GM12878 (cell line): ENCODE results near the gene DENND1A. TPM values are rescaled to one million over a fixed set of nuclear protein-coding genes. Genes with fewer than 3 reads are reported as not detected.
A peak's percentile ranks its signal among the peaks of the same experiment; 100 is the strongest.

Experiments used
- ATAC-seq: fragments of 200-7000 bp; cut with Tn5 transposase; 3 replicates; pipeline ENCODE4 v1.9.1; 2020; ENCODE audit warnings: mild to moderate bottlenecking, moderate library complexity
- BruUV-seq: library from RNA; stranded (reverse); fragments of 400-500 nt; replicated peaks from 2 replicates; lab custom pipeline; 2021; lab: Mats Ljungman, UMichigan
- CTCF ChIA-PET: fragments of 300-600 bp; sonication (Branson Sonifier 250); formaldehyde crosslinking; extraction: SDS; loops from one replicate; lab custom pipeline; 2021; ENCODE audit warnings: inconsistent platforms; lab: Yijun Ruan, JAX
- POLR2A ChIA-PET: fragments of 350-600 bp; formaldehyde crosslinking; extraction: SDS; loops from one replicate; lab custom pipeline; 2021; ENCODE audit warnings: inconsistent platforms; lab: Charles Lee
- RAD21 ChIA-PET: fragments of 300-600 bp; sonication (Branson Sonifier 250); formaldehyde crosslinking; loops from one replicate; lab custom pipeline; 2023; ENCODE audit warnings: antibody characterized with exemption; ENCODE audit not compliant: unreplicated experiment; lab: Charles Lee
- SMC1A ChIA-PET: fragments of 300-600 bp; sonication (Branson Sonifier 250); formaldehyde crosslinking; loops from one replicate; lab custom pipeline; 2023; ENCODE audit not compliant: unreplicated experiment, uncharacterized antibody; lab: Charles Lee
- DNase-seq: peaks from one replicate; pipeline ENCODE4 v3.0.0-alpha.2; 2011; ENCODE audit warnings: low read depth, low spot score
- FAIRE-seq: peaks from 3 replicates; lab custom pipeline; 2011; peaks lifted over from hg19 to GRCh38; lab: Jason Lieb, UNC
- H2AFZ ChIP-seq: 2 replicates; pipeline ENCODE4 v1.6.0; 2011; ENCODE audit warnings: low read depth, low read length, control low read depth; ENCODE audit not compliant: control insufficient read depth
- H3K27ac ChIP-seq: 2 replicates; pipeline ENCODE4 v1.5.1; 2011; ENCODE audit warnings: control low read depth; ENCODE audit not compliant: control insufficient read depth, insufficient read depth
- H3K27me3 ChIP-seq, 2 experiments: replicated peaks in 1 of 2; 2 replicates each; pipeline versions ENCODE4 v1.6.0 to v1.6.1; 2011; ENCODE audit warnings: low read length in 1 of 2; ENCODE audit not compliant: control insufficient read depth in 2 of 2, insufficient read depth in 2 of 2
- H3K36me3 ChIP-seq, 2 experiments: 2 replicates each; pipeline ENCODE4 v1.5.1; 2011; ENCODE audit warnings: low read length in 1 of 2; ENCODE audit not compliant: control insufficient read depth in 2 of 2, insufficient read depth in 2 of 2
- H3K4me1 ChIP-seq: 2 replicates; pipeline ENCODE4 v1.6.1; 2011; ENCODE audit warnings: mild to moderate bottlenecking, low read length, moderate library complexity, mixed read lengths; ENCODE audit not compliant: control insufficient read depth, insufficient read depth
- H3K4me2 ChIP-seq: 2 replicates; pipeline ENCODE4 v1.6.0; 2011; ENCODE audit warnings: control low read depth; ENCODE audit not compliant: control insufficient read depth, insufficient read depth
- H3K4me3 ChIP-seq: fragments of 200-600 bp; sonication (generic); 2 replicates; pipeline ENCODE4 v1.5.1; 2016
- H3K79me2 ChIP-seq: 2 replicates; pipeline ENCODE4 v1.6.0; 2011; ENCODE audit warnings: low read length; ENCODE audit not compliant: control insufficient read depth, insufficient read depth
- H3K9ac ChIP-seq: 2 replicates; pipeline ENCODE4 v1.8.0; 2011; ENCODE audit warnings: low read length, control low read depth, mixed read lengths; ENCODE audit not compliant: control insufficient read depth, insufficient read depth
- H3K9me3 ChIP-seq: replicated peaks from 3 replicates; pipeline ENCODE4 v1.5.1; 2011; ENCODE audit warnings: mild to moderate bottlenecking, low read length; ENCODE audit not compliant: control insufficient read depth, insufficient read depth
- H4K20me1 ChIP-seq: 2 replicates; pipeline ENCODE4 v1.6.0; 2011; ENCODE audit not compliant: control insufficient read depth, insufficient read depth
- IRF5 ChIP-seq: fragments of 450-650 bp; IDR thresholded peaks from 2 replicates; pipeline ENCODE4 v1.6.1; 2017; ENCODE audit warnings: borderline replicate concordance
- TCF7 ChIP-seq: IDR thresholded peaks from 2 replicates; pipeline ENCODE4 v1.6.1; 2014; ENCODE audit warnings: antibody characterized with exemption, borderline replicate concordance
- WGBS: methylation state at CpG from one replicate; pipeline ENCODE4 v1.1.6; 2016; ENCODE audit warnings: low lambda C conversion rate; ENCODE audit not compliant: insufficient replicate concordance, insufficient coverage; ENCODE audit errors: missing lambda C conversion rate; 5-methylcytosine and 5-hydroxymethylcytosine counted together
- in situ Hi-C: fragments of 300-500 bp; cut with MboI; formaldehyde crosslinking; loops from 9 replicates; pipeline ENCODE4 v1.14.3; 2018; ENCODE audit warnings: mixed read lengths
- intact Hi-C: fragments of 100-400 bp; cut with micrococcal nuclease; formaldehyde crosslinking; loops from one replicate; pipeline ENCODE4 v1.14.2; 2022; ENCODE audit not compliant: unreplicated experiment
- polyA plus RNA-seq, 11 experiments: library from polyadenylated mRNA; depleted of rRNA in 4 of 11; unstranded in 6 of 11; stranded (reverse) in 5 of 11; fragments of >200 nt; fragmentation: Nextera tagmentation in 4 of 11; fragmentation: Illumina TruSeq in 1 of 11; extraction: Ambion mirVana in 4 of 11; extraction: Trizol in 1 of 11; gene quantifications; 1 replicate in 1 of 11; 2 replicates in 10 of 11; pipeline versions ENCODE4 v1.2.1 to v1.2.3, GENCODE V29; 2011 to 2016; ENCODE audit warnings: inconsistent platforms in 2 of 11, missing spikeins in 2 of 11, low read depth in 1 of 11
- total RNA-seq, 4 experiments: library from RNA; depleted of rRNA in 3 of 4; stranded (reverse); fragments of >200 nt in 3 of 4; fragmentation: Illumina TruSeq in 1 of 4; extraction: Trizol in 1 of 4; gene quantifications; 2 replicates each; pipeline versions ENCODE4 v1.2.1 to v1.2.3, GENCODE V29; 2013 to 2021

The DENND1A gene
- total and polyA plus RNA-seq, 10 of the 15 experiments (the other 5 are each of a cell fraction or from before 2014, with no cell fraction given): 14.1 to 48.6 (median 35.2) TPM

- BruUV-seq: no TSS peak
- CTCF ChIA-PET: interaction anchor here (0.7 to 1.8 kb wide), 5 partner anchors 10 to 119 kb away, joined by 3 to 6 read pairs (median 4); no protein-coding TSS in a partner anchor
Measured at GRCh38 chr9:123834218-123834888, 95.6 kb downstream of the DENND1A start.

More at GRCh38 chr9:123834218-123834888, 95.6 kb downstream of the DENND1A start:
- no peak for DNase-seq
- no peak for ATAC-seq
- no peak overlapping the region for H3K27ac ChIP-seq
- no peaks in the 10 kb centered on the region for H3K4me1 ChIP-seq
- peaks cover 2% of the 10 kb centered on the region for H3K79me2 ChIP-seq
- no peak overlapping the region for H2AFZ ChIP-seq
- POLR2A ChIA-PET: interaction anchor here (0.6 to 1.7 kb wide), 3 partner anchors 12 to 50 kb away, joined by 3 to 5 read pairs (median 4); no protein-coding TSS in a partner anchor
- in situ Hi-C loops: no loop called here
- intact Hi-C loops: no loop called here
- no peak overlapping the region for H3K9ac ChIP-seq
- no peak overlapping the region for H3K4me3 ChIP-seq
- SMC1A ChIA-PET: interaction anchor here (0.7 to 2.6 kb wide), 21 partner anchors 8 to 205 kb away, joined by 3 to 11 read pairs (median 4); no protein-coding TSS in a partner anchor
- H3K9me3 ChIP-seq: peaks cover 5% of the 10 kb centered on the region
- no peak for FAIRE-seq
- TF ChIP-seq IRF5 (no peak), TCF7 (0 out of 2 replicates have a peak, but pooled peaks have one; percentile 17)
- WGBS: 97% methylated on average over 7 of the region's 7 CpGs
- RAD21 ChIA-PET: interaction anchor here (0.7 to 1.9 kb wide), 8 partner anchors 26 to 206 kb away, joined by 3 to 7 read pairs (median 5); no protein-coding TSS in a partner anchor
- no peaks in the 10 kb centered on the region for H3K36me3 ChIP-seq
- no peaks in the 10 kb centered on the region for H3K27me3 ChIP-seq
- no peaks in the 10 kb centered on the region for H4K20me1 ChIP-seq
- no peak overlapping the region for H3K4me2 ChIP-seq
